Measurements from ENCODE around the gene MPLKIP. TPM values are rescaled to one million over a fixed set of nuclear protein-coding genes. Genes with fewer than 3 reads are reported as not detected.

Gene MPLKIP
- 15.3 and 18.8 TPM in 2 replicates for total RNA-seq

DNA sequence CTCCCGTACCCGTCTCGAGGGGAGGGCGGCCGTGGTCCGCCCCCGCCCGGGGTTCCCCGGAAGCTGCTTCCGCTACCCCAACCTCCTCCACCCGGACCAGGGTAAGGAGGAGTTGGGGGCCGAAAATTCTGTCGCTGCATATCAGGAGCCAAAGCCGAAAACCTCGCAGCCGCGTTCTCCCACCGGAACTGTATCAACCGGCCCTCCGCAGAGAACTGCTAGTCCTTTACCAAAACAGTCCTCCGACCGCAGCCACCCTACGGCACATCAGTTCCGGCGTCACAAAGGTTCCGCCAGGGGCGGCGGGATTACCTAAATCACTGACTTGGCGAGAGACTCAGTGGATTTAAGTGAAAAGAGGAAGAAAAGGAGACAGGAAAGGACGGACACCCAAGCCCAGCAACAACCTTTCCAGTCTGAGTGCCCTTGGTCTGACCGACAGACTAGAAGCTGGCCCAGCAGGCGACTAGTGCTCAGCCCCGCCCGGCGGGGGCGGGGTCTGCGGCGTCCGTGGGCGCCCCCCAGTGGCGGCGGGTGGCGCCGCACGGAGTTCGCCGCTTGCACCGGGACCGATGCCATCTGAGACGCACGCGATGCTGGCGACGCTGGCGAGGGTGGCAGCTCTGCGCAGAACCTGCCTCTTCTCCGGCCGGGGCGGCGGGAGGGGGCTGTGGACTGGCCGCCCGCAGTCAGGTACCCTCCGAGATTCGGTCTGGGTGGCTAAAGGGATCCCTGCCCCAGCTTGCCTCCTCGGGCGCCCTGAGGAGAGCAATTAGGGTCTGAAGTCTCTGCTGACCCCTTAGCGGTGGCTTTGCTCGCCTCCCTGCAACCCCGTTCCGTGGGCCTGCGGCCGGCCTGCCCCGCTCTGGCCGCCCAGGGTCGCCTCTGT, at the start of gene MPLKIP, which contains the start of gene SUGCT:
TSS of gene MPLKIP (minus strand) at position 195 of the 889 bp plus-strand sequence. CDS start at position 140, 55 bp downstream.
TSS of gene SUGCT (plus strand) at position 578 of the 889 bp plus-strand sequence.

Other genes with a start within 250 kb of the MPLKIP start
- 59.7 and 63.8 TPM in 2 replicates for gene CDK13, start 184.4 kb downstream of the MPLKIP start, total RNA-seq
- 8.4 and 18.9 TPM in 2 replicates for gene SUGCT, start 383 bp upstream of the MPLKIP start, total RNA-seq